Measurements from ENCODE around the gene AUTS2.

AUTS2 gene

GRCh38 chr7:70641882-70642281 is 1043.6 kb downstream of the AUTS2 start:
- no peak overlapping the region for H2AFZ ChIP-seq (ENCODE audit: low read length)
- no peak overlapping the region for H3K4me3 ChIP-seq (ENCODE audit: low read length, poor library complexity, severe bottlenecking)
- TF ChIP-seq EZH2phosphoT487 (IDR thresholded peaks at IDR 0.05; ENCODE audit: borderline replicate concordance) (no peak), CTCF (conservative IDR thresholded peaks at IDR 0.05; ENCODE audit: low read length) (no peak)
- no peak overlapping the region for H3K9ac ChIP-seq (ENCODE audit: low read depth, low read length, poor library complexity, severe bottlenecking)
- H4K20me1 ChIP-seq (ENCODE audit: insufficient read depth, low read length, poor library complexity, severe bottlenecking), result no peaks in the 10 kb centered on the region
- H3K9me2 ChIP-seq (replicated peaks; ENCODE audit: low read depth, low read length), result no peaks in the 10 kb centered on the region
- no peaks in the 10 kb centered on the region for H3F3A ChIP-seq (ENCODE audit: low read depth)
- no peaks in the 10 kb centered on the region for H3K4me1 ChIP-seq (ENCODE audit: insufficient read depth, low read length, poor library complexity, severe bottlenecking)
- H3K27me3 ChIP-seq (ENCODE audit: insufficient read depth, low read length, poor library complexity, severe bottlenecking), result no peaks in the 10 kb centered on the region
- no peak overlapping the region for H3K4me2 ChIP-seq (ENCODE audit: low read depth, low read length, poor library complexity, severe bottlenecking)
- H3K9me3 ChIP-seq (ENCODE audit: insufficient read depth, low read depth, low read length), result no peaks in the 10 kb centered on the region
- no peaks in the 10 kb centered on the region for H3K36me3 ChIP-seq (ENCODE audit: insufficient read depth, low read length)
- no peaks in the 10 kb centered on the region for H3K79me2 ChIP-seq (ENCODE audit: insufficient read depth, low read length)

GRCh38 chr7:70645279-70645678 is 1047.0 kb downstream of the AUTS2 start:
- Histone ChIP-seq H3K27me3 (ENCODE audit: insufficient read depth, low read length, poor library complexity, severe bottlenecking) (no peaks in the 10 kb centered on the region), H3K4me1 (ENCODE audit: insufficient read depth, low read length, poor library complexity, severe bottlenecking) (peaks cover 24% of the 10 kb centered on the region), H3K9ac (ENCODE audit: low read depth, low read length, poor library complexity, severe bottlenecking) (no peak overlapping the region), H3K79me2 (ENCODE audit: insufficient read depth, low read length) (no peaks in the 10 kb centered on the region), H3K9me3 (ENCODE audit: insufficient read depth, low read depth, low read length) (no peaks in the 10 kb centered on the region), H3K36me3 (ENCODE audit: insufficient read depth, low read length) (no peaks in the 10 kb centered on the region), H3F3A (ENCODE audit: low read depth) (no peaks in the 10 kb centered on the region), H3K4me2 (ENCODE audit: low read depth, low read length, poor library complexity, severe bottlenecking) (no peak overlapping the region), H3K9me2 (replicated peaks; ENCODE audit: low read depth, low read length) (no peaks in the 10 kb centered on the region), H2AFZ (ENCODE audit: low read length) (no peak overlapping the region), H3K4me3 (ENCODE audit: low read length, poor library complexity, severe bottlenecking) (no peak overlapping the region), H4K20me1 (ENCODE audit: insufficient read depth, low read length, poor library complexity, severe bottlenecking) (no peaks in the 10 kb centered on the region)
- TF ChIP-seq CTCF (conservative IDR thresholded peaks at IDR 0.05; ENCODE audit: low read length) (no peak), EZH2phosphoT487 (IDR thresholded peaks at IDR 0.05; ENCODE audit: borderline replicate concordance) (no peak)

- Histone ChIP-seq H3K36me3 (ENCODE audit: insufficient read depth, low read length) (no peaks in the 10 kb centered on the region), H3K79me2 (ENCODE audit: insufficient read depth, low read length) (no peaks in the 10 kb centered on the region), H3F3A (ENCODE audit: low read depth) (no peaks in the 10 kb centered on the region), H3K9me2 (replicated peaks; ENCODE audit: low read depth, low read length) (no peaks in the 10 kb centered on the region), H2AFZ (ENCODE audit: low read length) (no peak overlapping the region), H3K9me3 (ENCODE audit: insufficient read depth, low read depth, low read length) (no peaks in the 10 kb centered on the region), H3K4me2 (ENCODE audit: low read depth, low read length, poor library complexity, severe bottlenecking) (no peak overlapping the region), H4K20me1 (ENCODE audit: insufficient read depth, low read length, poor library complexity, severe bottlenecking) (no peaks in the 10 kb centered on the region), H3K9ac (ENCODE audit: low read depth, low read length, poor library complexity, severe bottlenecking) (no peak overlapping the region), H3K4me3 (ENCODE audit: low read length, poor library complexity, severe bottlenecking) (no peak overlapping the region), H3K4me1 (ENCODE audit: insufficient read depth, low read length, poor library complexity, severe bottlenecking) (peaks cover 24% of the 10 kb centered on the region), H3K27me3 (ENCODE audit: insufficient read depth, low read length, poor library complexity, severe bottlenecking) (no peaks in the 10 kb centered on the region)
- TF ChIP-seq EZH2phosphoT487 (IDR thresholded peaks at IDR 0.05; ENCODE audit: borderline replicate concordance) (no peak), CTCF (conservative IDR thresholded peaks at IDR 0.05; ENCODE audit: low read length) (no peak)
These were observed 1047.6 kb downstream of the AUTS2 start for GRCh38 chr7:70645876-70646351.
